Measurements from ENCODE around the gene FYN. TPM values are rescaled to one million over a fixed set of nuclear protein-coding genes. Genes with fewer than 3 reads are reported as not detected.

Gene FYN
- total and polyA plus RNA-seq, 2 of the 8 experiments (the other 6 are each of a cell fraction or from before 2014, with no cell fraction given), result 46.8 to 97.2 TPM

GRCh38 chr6:111802720-111803330 is 70.4 kb downstream of the FYN start (continued):
- TF ChIP-seq JUND (IDR thresholded peaks at IDR 0.05; ENCODE audit: low read length) (no peak), TBP (IDR thresholded peaks at IDR 0.05; ENCODE audit: low read depth, low read length) (no peak)
